Muscle layer of duodenum (tissue), 2 donors: ENCODE data around the gene CIRBP.
"Not testable (repeated sequence)": the region's sequence is repeated elsewhere in the genome, so short reads cannot be mapped to it uniquely, and the experiment has no call there.

ENCODE experiments used
- H3K27ac ChIP-seq: one replicate; pipeline ENCODE4 v1.7.0; 2013; ENCODE audit warnings: mild to moderate bottlenecking, low read length
- H3K27me3 ChIP-seq: one replicate; pipeline ENCODE4 v1.7.0; 2013; ENCODE audit warnings: low read depth, mild to moderate bottlenecking, control low read depth, low read length
- H3K36me3 ChIP-seq, 2 donors: one replicate each; pipeline ENCODE4 v1.7.0; 2013; ENCODE audit warnings: low read length in 2 of 2, control low read depth in 1 of 2, mild to moderate bottlenecking in 1 of 2; ENCODE audit not compliant: insufficient read depth in 2 of 2, control insufficient read depth in 1 of 2
- H3K4me1 ChIP-seq, 2 donors: one replicate each; pipeline ENCODE4 v1.7.0; 2013; ENCODE audit warnings: low read length in 2 of 2, mild to moderate bottlenecking in 2 of 2, control low read depth in 1 of 2, moderate library complexity in 1 of 2; ENCODE audit not compliant: insufficient read depth in 2 of 2, control insufficient read depth in 1 of 2
- H3K4me3 ChIP-seq, 2 donors: one replicate each; pipeline ENCODE4 v1.7.0; 2013; ENCODE audit warnings: low read length in 2 of 2, low read depth in 1 of 2, mild to moderate bottlenecking in 1 of 2
- H3K9me3 ChIP-seq, 2 donors: one replicate each; pipeline ENCODE4 v1.7.0; 2013; ENCODE audit warnings: low read length in 2 of 2, control low read depth in 1 of 2, mild to moderate bottlenecking in 1 of 2; ENCODE audit not compliant: control insufficient read depth in 1 of 2
- donor health status: healthy.

The CIRBP gene

GRCh38 chr19:1315470-1316166 lies 46.5 kb downstream of the CIRBP start:
- peak overlapping the region in 1 of 2 donors; percentile 54 for H3K4me3 ChIP-seq
- H3K9me3 ChIP-seq: no peaks in the 10 kb centered on the region
- no peaks in the 10 kb centered on the region for H3K36me3 ChIP-seq
- H3K4me1 ChIP-seq: peaks cover 0 to 9% of the 10 kb centered on the region in 2 donors
- H3K27ac ChIP-seq: no peak overlapping the region
- H3K27me3 ChIP-seq: peaks cover 11% of the 10 kb centered on the region

DNA sequence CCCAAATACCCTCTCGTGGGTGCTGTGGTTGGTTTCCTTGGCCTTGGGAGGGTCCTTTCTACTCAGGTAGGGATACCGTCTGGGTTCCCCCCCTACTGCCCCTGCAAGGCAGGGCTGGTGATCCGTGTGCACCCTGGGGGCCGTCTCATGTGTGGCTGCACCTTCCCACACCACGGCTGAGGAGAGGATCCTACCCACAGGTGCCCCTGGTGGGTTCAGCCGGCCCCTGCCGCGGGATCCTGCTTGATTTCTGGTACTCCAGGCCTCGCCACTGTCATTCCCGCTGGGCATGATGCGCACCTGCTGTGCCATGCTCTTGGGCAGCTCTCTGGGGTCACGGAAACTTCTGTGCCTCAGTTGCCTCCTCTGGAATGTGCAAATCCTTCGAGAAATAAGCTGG lies 47.3 kb downstream of the CIRBP start:
- peaks cover 0 to 9% of the 10 kb centered on the region in 2 donors for H3K4me1 ChIP-seq
- H3K36me3 ChIP-seq: no peaks in the 10 kb centered on the region
- H3K4me3 ChIP-seq: no peak overlapping the region
- no peaks in the 10 kb centered on the region for H3K9me3 ChIP-seq
- H3K27me3 ChIP-seq: peaks cover 11% of the 10 kb centered on the region
- H3K27ac ChIP-seq: no peak overlapping the region

GRCh38 chr19:1317274-1318003 lies 48.3 kb downstream of the CIRBP start:
- H3K36me3 ChIP-seq: no peaks in the 10 kb centered on the region
- H3K9me3 ChIP-seq: no peaks in the 10 kb centered on the region
- H3K4me3 ChIP-seq: no peak overlapping the region
- no peak overlapping the region for H3K27ac ChIP-seq
- H3K27me3 ChIP-seq: peaks cover 11% of the 10 kb centered on the region
- H3K4me1 ChIP-seq: peaks cover 0 to 9% of the 10 kb centered on the region in 2 donors

GRCh38 chr19:1318678-1319471 lies 49.7 kb downstream of the CIRBP start:
- Histone ChIP-seq H3K4me1 (peaks cover 0 to 9% of the 10 kb centered on the region in 2 donors), H3K27me3 (peaks cover 11% of the 10 kb centered on the region)

DNA sequence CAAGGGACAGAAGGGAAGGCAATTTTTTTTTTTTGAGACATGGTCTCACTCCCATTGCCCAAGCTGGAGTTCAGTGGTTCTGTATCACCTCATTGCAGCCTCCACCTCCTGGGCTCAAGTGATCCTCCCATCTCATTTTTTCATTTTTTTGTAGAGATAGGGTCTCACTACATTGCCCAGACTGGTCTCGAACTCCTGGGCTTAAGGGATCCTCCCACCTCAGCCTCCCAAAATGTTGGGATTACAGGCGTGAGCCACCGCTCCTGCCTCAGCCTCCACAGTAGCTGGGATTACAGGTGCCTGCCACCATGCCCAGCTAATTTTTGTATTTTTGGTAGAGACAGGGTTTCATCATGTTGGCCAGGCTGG lies 51.1 kb downstream of the CIRBP start:
- H3K9me3 ChIP-seq, H3K36me3 ChIP-seq, H3K4me3 ChIP-seq, H3K27ac ChIP-seq: not testable (repeated sequence)
- peaks cover 11% of the 10 kb centered on the region for H3K27me3 ChIP-seq
- H3K4me1 ChIP-seq: peaks cover 0 to 17% of the 10 kb centered on the region in 2 donors

More at GRCh38 chr19:1318678-1319471, 49.7 kb downstream of the CIRBP start:
- H3K9me3 ChIP-seq: no peaks in the 10 kb centered on the region
- H3K27ac ChIP-seq: no peak overlapping the region
- H3K4me3 ChIP-seq: no peak overlapping the region
- no peaks in the 10 kb centered on the region for H3K36me3 ChIP-seq

DNA sequence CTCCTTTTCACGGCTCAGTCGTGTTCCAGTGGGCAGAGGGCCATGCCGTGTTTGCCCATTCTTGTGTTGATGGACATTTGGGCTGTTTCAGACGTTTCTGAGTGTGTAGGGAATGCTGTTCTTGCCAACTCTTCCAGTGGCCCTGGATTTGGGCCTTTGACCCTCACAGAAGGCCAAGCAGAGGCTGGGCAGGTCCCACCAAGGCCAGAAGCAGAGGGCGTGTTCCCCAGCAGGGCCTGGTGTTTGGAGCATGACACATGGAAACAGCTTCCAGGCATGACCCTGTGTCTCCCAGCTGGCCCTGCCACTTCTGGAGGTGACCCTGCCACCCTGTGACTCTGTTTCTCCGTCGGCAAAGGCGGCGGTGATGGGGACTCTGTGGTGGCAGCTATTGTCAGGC lies 52.4 kb downstream of the CIRBP start:
- Histone ChIP-seq H3K27me3 (peaks cover 10% of the 10 kb centered on the region), H3K4me3 (no peak overlapping the region), H3K36me3 (no peaks in the 10 kb centered on the region), H3K9me3 (no peaks in the 10 kb centered on the region), H3K27ac (no peak overlapping the region), H3K4me1 (peaks cover 0 to 11% of the 10 kb centered on the region in 2 donors)

DNA sequence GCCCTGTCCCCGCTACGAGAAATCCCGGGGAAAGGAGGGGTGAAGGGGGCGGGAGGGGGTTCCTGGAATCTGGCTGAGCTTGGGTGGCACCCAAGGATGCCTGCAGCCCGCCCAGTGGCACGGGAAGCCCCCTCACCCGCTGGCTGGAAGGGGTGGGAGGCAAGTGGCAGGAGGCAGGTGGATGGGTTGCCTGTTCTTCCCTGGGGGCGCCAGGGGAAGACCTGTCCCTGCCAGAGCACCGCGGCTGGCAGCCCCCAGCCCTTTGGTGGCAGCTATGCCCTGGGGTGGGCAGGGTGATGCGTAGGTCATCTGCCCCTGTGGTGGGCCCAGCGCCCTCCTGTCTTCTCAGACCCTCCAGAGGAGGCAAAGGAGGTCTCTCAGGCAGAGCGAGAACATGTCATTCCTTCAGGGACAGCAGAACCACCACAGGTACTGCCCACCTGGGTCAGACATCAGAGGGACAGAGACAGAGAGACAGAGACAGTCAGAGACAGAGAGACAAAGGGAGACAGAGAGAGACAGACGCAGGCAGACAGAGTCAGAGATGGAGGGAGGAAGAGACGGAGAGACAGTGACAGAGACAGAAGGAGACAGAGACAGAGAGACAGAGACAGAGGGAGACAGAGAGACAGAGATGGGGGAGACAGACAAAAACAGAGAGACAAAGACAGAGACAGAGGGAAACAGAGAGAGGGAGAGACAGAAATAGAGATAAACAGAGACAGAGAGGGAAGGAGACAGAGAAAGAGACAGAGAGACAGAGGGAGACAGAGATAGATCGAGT lies 53.3 kb downstream of the CIRBP start:
- Histone ChIP-seq H3K27ac (no peak overlapping the region), H3K9me3 (no peaks in the 10 kb centered on the region), H3K4me1 (peaks cover 0 to 11% of the 10 kb centered on the region in 2 donors), H3K36me3 (no peaks in the 10 kb centered on the region), H3K4me3 (no peak overlapping the region), H3K27me3 (peaks cover 9% of the 10 kb centered on the region)

- H3K9me3 ChIP-seq: no peaks in the 10 kb centered on the region
- H3K36me3 ChIP-seq: no peaks in the 10 kb centered on the region
- peaks cover 0 to 11% of the 10 kb centered on the region in 2 donors for H3K4me1 ChIP-seq
- peak overlapping the region in 1 of 2 donors; percentile 54 for H3K4me3 ChIP-seq
- no peak overlapping the region for H3K27ac ChIP-seq
- H3K27me3 ChIP-seq: peaks cover 4% of the 10 kb centered on the region
Observed at GRCh38 chr19:1324249-1324805, 55.2 kb downstream of the CIRBP start.
